GM12872 (cell line): ENCODE results near the gene QRFP.

Experiments
- TF ChIP-seq, protein P1 (sequence below): IDR thresholded peaks from 3 replicates; pipeline ENCODE4 v1.5.1; 2011; ENCODE audit warnings: low read depth, mild to moderate bottlenecking, low read length, moderate library complexity; ENCODE audit not compliant: insufficient read depth

Gene QRFP

DNA sequence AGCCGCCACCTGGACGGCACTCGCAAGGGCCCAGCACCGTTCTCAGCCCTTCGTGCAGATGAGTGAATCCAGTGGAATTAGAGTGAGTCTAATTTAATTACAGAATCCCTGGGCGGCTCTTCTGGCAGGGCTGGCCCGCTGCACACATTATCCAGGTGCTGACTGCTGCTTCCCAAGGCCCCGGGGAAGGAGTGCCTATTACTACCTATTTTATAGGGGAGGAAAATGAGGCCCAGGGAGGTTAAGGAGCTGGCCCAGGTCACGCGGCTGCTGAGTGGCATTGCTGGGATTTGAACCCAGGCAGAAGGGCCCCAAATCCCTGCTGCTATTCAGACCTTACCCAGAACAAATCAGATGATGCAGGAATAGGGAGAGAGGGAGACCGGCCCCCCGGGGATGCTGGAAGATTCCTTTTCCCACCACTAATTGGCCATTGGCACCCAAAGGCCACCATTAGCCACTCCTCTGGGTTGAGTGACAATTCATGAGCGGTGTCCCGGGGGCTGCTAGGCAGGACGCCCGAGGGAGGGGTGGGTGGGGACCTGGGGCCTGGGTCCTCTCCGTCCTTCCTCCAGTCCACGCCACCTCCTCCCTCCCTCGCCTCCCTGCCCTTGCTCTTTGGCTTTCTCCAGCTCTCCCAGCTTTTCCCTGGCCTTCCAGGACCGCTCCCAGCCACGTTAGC, 10.3 kb upstream of the QRFP start:
- TF ChIP-seq, protein P1, sequence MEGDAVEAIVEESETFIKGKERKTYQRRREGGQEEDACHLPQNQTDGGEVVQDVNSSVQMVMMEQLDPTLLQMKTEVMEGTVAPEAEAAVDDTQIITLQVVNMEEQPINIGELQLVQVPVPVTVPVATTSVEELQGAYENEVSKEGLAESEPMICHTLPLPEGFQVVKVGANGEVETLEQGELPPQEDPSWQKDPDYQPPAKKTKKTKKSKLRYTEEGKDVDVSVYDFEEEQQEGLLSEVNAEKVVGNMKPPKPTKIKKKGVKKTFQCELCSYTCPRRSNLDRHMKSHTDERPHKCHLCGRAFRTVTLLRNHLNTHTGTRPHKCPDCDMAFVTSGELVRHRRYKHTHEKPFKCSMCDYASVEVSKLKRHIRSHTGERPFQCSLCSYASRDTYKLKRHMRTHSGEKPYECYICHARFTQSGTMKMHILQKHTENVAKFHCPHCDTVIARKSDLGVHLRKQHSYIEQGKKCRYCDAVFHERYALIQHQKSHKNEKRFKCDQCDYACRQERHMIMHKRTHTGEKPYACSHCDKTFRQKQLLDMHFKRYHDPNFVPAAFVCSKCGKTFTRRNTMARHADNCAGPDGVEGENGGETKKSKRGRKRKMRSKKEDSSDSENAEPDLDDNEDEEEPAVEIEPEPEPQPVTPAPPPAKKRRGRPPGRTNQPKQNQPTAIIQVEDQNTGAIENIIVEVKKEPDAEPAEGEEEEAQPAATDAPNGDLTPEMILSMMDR = no peak

DNA sequence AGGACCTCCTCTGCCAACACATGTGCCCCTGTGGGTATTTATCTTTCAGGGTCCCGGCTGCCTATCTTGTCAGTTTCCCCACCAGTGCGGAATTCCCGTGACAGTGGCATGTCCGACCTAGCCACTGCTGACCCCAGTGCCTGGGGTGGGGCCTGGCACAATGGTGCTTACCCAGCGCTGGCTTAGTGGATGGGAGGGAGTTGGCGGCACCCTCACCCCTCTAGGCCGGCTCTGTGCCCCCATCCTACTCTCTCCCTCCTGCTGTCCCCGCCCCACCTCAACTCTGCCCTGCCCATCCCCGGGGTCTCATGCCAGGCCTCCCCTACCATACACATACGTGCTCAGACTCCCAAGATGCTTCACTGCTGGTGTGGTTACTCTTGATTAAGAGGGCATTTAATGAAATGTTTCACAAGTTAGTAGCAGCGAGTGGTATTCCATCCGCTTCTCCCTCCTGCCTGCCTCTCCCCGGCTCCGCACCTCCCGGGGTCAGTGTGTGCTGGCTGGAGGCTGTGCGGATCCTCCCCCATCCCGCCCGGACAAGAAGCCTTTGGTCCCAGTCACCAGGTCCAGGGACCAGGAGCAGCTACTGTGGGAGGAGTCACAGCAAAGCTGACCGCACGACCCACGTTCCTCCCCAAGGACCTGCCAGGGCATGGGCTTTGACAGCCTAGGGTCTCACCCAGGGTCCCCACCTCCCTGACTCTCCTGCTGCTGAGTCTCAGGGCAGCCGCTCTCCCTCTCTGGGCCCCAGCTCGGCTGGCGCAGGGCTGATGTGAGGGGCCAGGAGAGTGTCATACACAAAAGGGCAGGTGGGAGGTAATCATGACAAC, 9.5 kb upstream of the QRFP start:
- TF ChIP-seq, protein P1 = no peak

DNA sequence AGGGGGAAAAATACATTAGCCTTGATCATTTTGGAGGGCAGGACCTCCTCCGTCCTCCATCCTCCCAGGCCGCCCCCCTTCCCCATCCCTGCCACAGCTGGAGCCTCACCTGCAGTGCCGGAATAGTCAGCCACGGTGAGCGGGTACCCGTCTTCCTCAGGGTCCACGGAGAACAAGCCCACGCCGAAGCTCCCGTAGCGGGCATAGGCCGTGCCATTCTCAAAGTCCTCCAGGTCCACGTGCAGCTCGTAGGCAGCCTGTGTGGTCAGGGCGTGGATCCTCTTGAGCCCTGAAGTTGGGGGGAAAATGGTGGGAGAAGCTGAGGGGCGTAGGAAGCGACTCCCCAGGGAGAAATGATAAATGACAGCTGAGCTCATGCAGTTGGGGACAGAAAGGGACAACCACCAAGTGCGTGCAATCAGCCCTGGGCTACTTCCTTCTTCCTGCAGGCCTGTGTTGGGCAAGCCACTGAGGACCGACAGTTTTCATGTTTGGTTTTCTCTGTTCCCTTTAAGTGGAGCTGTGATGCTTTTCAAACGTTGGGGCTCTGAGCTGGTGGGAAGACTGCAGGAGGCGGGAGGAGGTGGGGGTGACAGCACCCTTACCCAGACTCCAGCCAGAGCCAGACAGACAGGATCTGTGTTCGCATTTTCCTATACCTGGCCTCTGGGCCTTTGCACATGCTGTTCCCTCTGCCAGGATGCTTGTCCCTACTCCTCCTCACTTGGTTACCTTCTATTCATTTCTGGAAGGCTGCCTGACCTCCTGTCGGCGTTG, 8.7 kb upstream of the QRFP start:
- TF ChIP-seq, protein P1 = no peak

DNA sequence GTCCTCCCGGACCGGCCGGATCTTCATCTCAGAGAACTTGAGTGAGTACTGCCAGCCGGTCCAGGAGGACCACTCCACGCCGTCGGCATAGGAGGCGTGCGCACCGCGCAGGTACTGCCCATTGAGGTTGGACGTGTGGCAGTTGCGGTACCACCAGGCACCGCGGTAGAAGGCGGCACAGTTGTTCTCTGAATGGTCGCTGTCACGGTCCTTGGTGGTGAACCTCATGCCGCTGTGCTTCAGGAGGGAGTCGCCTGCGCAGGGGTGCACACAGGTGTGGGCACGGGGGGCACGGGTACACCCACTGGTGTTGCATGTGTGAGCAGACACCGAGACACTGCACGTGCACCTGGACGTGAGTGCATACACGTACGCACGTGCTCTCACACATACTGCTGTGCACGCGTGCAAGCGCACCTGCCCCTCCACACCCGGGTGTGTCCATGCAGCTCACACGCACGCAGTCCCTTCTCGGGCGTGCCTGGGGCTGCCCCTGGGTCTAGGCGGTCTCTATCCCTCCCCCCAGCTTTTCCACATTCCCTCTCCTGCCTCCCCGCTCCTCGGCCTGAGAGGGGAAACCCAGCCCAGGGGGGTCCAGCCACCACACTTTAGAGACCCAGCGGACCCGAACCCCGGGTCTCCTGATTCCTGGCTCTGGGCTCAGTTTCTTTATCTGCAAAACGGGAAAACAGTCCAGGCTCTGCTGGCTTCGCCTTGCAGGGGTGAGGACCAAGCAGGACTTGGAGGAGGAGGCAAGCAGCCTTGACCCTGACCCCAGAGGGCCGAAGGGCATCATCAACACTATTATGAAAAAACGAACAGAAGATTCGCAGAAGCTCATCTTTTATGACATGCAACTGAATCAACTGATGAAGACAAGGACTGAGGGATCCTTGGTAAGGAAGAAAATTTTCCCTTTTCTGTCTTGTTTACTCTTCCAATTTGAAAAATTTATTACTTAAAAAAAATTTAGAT, 7.7 kb upstream of the QRFP start:
- TF ChIP-seq, protein P1 = no peak

DNA sequence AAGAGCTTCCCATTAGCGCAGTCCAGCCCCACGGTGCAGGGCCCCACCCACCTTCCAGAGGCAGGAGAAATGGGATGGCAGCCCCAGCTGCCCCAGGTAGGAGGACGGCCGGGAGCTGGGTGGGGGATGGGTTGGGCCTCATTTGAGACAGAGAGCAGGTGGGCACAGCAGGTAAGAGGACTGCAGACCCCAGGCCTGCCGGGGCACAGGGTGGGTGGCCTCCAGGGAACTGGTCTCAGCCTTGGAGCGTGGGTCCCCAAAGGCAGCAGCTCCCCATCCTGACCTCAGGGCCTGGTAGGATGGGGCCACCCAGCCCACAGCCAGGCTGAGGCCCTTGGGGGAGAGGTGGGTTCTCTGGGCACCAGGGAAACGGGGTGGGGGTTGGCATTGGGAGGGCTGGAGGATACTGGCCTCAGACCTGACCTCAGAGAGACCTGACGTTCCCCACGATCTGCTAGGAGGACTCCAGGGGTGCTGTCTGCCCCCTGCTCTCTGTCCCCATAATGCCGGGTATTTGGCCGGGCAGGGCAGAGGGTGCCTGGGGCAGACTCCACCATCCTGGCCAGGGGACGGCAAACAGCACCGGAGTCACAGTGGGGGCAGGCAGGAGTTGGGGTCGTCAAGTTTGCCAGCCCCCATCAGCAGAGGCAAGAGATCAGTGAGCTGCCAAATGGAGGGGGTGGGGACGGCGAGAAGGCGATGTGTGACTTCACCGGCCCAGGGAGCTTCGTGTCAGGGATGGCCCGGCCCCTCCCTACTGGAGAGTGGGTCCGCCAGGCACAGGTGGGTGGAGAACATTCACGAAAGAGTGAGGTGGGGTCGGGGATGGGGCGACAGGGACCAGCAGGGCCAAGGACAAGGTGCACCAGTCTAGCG, 6.8 kb upstream of the QRFP start:
- TF ChIP-seq, protein P1 = no peak

DNA sequence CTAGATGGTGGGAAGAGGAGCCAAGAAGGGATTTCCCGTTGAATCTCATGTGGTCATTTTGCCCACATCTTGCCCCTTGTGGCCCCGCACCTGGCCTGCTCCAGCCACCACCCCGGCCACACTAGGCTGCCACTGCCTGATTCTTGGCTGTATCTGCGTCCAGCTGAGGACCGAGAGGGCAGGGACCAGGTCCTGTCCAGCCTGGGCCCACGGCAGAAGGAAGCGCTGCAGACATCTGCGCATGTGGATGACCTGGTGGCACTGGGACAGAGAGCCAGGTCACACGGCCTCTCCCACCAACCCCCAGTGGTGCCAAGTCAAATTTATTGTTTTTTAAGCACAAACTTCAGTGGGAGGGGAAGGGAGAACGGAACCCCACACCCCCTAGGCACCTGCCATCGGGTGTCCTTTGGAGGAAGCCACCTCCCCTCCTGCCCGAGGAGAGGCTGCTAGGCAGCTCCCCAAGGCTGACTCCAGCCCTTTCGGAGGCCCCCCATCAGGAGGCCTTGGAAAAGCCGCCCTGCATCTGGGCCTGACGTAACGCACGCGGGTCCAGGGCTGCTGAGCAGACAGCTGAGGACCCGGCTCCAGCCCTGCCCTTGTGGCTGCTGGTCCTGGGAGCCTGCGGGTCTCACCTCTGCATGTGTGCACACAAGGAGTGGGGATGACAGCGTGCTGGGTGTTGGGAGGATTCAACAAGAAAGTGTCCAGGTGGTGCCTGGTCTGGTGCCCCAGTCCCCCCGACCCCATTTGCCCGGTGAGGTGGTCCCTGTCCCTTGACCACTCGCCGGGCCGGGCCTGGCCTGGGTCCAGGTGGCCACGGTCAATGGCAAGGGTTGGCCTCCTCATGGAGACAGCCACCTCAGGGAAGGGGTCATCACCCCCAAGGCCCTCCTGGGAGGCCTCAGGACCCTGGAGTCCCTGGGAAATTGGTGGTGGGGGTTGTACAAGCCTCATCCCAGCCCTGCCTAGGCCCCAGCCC, 5.9 kb upstream of the QRFP start:
- TF ChIP-seq, protein P1 = no peak
